ENCODE data around the gene ASB5. TPM values are rescaled to one million over a fixed set of nuclear protein-coding genes. Genes with fewer than 3 reads are reported as not detected.

Gene ASB5
- total and polyA plus RNA-seq, 7 experiments from 2014 or later: not detected

DNA sequence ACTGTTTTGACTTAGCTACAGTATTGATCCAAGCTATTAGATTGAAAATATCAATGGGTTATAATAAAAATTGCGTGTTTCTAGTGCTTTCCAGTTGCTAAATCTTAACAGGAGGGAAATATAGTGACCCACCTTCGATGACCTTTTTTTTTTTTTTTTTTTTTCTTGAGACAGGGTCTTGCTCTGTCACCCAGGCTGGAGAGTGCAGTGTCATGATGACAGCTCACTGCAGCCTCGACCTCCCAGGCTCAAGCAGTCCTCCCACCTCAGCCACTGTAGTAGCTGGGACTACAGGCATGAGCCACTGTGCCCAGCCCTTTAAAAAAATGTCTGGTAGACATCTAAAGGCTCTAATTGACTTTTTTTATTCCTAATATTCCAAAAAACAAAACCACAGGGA, 3.8 kb upstream of the ASB5 start:
- Histone ChIP-seq H3K27ac (ENCODE audit: low read depth, low read length) (no peak overlapping the region), H3K4me3 (ENCODE audit: low read length) (no peak overlapping the region), H3K9me3 (ENCODE audit: control insufficient read depth in 2 of 3, low read length in 3 of 3) (no peaks in the 10 kb centered on the region), H3K4me1 (ENCODE audit: control insufficient read depth in 2 of 2, insufficient read depth in 2 of 2, low read length in 2 of 2) (no peaks in the 10 kb centered on the region), H3K36me3 (ENCODE audit: control insufficient read depth in 2 of 3, insufficient read depth in 3 of 3, low read length in 3 of 3) (no peaks in the 10 kb centered on the region), H3K27me3 (ENCODE audit: control insufficient read depth in 2 of 2, insufficient read depth in 2 of 2, low read length in 2 of 2) (no peaks in the 10 kb centered on the region)
- Mint-ChIP-seq H3K9me3 (no peaks in the 10 kb centered on the region), H3K27ac (no peak overlapping the region), H3K4me3 (no peak overlapping the region), H3K36me3 (no peaks in the 10 kb centered on the region), H3K27me3 (peaks cover 6 to 13% (median 7%) of the 10 kb centered on the region in 5 donors), H3K4me1 (no peaks in the 10 kb centered on the region)
- intact Hi-C loops (cut with micrococcal nuclease): no loop called here
- DNase-seq (no peak), ATAC-seq (no peak)
- CTCF ChIA-PET: no interaction called here
- POLR2A ChIA-PET: no interaction called here

GRCh38 chr4:176271749-176272148, 2.7 kb upstream of the ASB5 start:
- no peak overlapping the region for H3K4me3 Mint-ChIP-seq
- Histone ChIP-seq H3K36me3 (ENCODE audit: control insufficient read depth in 2 of 3, insufficient read depth in 3 of 3, low read length in 3 of 3) (no peaks in the 10 kb centered on the region), H3K27ac (ENCODE audit: low read depth, low read length) (no peak overlapping the region), H3K4me1 (ENCODE audit: control insufficient read depth in 2 of 2, insufficient read depth in 2 of 2, low read length in 2 of 2) (no peaks in the 10 kb centered on the region), H3K9me3 (ENCODE audit: control insufficient read depth in 2 of 3, low read length in 3 of 3) (no peaks in the 10 kb centered on the region), H3K27me3 (ENCODE audit: control insufficient read depth in 2 of 2, insufficient read depth in 2 of 2, low read length in 2 of 2) (no peaks in the 10 kb centered on the region), H3K4me3 (ENCODE audit: low read length) (no peak overlapping the region)
- ChIA-PET CTCF (no interaction called here), POLR2A (no interaction called here)
- H3K27ac Mint-ChIP-seq: no peak overlapping the region
- no peak for ATAC-seq
- no peaks in the 10 kb centered on the region for H3K9me3 Mint-ChIP-seq
- intact Hi-C loops (cut with micrococcal nuclease): no loop called here
- peaks cover 0 to 5% (median 0%) of the 10 kb centered on the region in 5 donors for H3K27me3 Mint-ChIP-seq
- DNase-seq: no peak
- H3K4me1 Mint-ChIP-seq: no peaks in the 10 kb centered on the region
- no peaks in the 10 kb centered on the region for H3K36me3 Mint-ChIP-seq

DNA sequence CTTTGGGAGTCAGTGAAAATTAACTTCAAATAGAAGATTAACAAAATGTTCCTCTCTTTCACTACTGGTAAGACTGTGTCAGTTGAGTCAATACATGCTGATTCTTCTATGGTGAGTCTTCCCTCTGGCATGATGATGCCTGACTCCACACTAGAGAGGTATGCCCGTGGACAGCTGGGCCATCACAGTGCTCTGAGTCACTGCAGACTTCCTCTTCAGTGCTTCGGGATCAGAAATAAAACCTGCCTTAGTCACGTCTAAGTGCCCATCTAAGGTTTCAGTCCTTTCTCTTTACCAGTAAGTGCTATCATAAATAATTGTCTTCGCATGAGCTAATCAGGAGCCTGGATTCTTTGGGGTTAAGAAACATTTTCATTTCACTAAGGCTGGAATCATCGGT, 1.6 kb upstream of the ASB5 start:
- ATAC-seq: no peak
- no peak overlapping the region for H3K27ac Mint-ChIP-seq
- H3K4me3 Mint-ChIP-seq: no peak overlapping the region
- no peaks in the 10 kb centered on the region for H3K36me3 Mint-ChIP-seq
- POLR2A ChIA-PET: no interaction called here
- Histone ChIP-seq H3K36me3 (ENCODE audit: control insufficient read depth in 2 of 3, insufficient read depth in 3 of 3, low read length in 3 of 3) (no peaks in the 10 kb centered on the region), H3K27ac (ENCODE audit: low read depth, low read length) (no peak overlapping the region), H3K4me1 (ENCODE audit: control insufficient read depth in 2 of 2, insufficient read depth in 2 of 2, low read length in 2 of 2) (no peaks in the 10 kb centered on the region), H3K4me3 (ENCODE audit: low read length) (no peak overlapping the region), H3K9me3 (ENCODE audit: control insufficient read depth in 2 of 3, low read length in 3 of 3) (no peaks in the 10 kb centered on the region), H3K27me3 (ENCODE audit: control insufficient read depth in 2 of 2, insufficient read depth in 2 of 2, low read length in 2 of 2) (no peaks in the 10 kb centered on the region)
- no peaks in the 10 kb centered on the region for H3K9me3 Mint-ChIP-seq
- CTCF ChIA-PET: no interaction called here
- DNase-seq: no peak
- no peaks in the 10 kb centered on the region for H3K4me1 Mint-ChIP-seq
- peaks cover 0 to 5% (median 0%) of the 10 kb centered on the region in 5 donors for H3K27me3 Mint-ChIP-seq
- intact Hi-C loops (cut with micrococcal nuclease): no loop called here

DNA sequence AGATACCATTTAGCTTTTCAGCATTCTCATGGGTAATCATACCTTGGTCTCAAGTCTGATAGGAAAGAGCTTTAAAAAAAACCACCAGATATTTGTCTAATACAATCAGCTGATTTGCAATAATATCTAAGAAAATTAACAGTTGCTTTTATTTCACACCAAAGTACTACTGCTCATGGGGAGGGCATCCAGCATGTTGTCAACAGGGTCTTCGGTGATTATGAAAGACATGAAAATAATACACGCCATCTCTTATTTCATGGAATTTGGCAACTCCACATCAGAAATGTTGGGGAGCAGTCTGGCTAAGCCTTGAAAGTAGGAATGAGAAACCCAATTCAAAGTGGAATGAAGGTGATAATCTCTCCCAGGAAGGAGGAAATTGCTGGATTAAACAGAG, 3.0 kb downstream of the ASB5 start:
- H3K4me1 Mint-ChIP-seq: no peaks in the 10 kb centered on the region
- intact Hi-C loops (cut with micrococcal nuclease): no loop called here
- POLR2A ChIA-PET: no interaction called here

DNA sequence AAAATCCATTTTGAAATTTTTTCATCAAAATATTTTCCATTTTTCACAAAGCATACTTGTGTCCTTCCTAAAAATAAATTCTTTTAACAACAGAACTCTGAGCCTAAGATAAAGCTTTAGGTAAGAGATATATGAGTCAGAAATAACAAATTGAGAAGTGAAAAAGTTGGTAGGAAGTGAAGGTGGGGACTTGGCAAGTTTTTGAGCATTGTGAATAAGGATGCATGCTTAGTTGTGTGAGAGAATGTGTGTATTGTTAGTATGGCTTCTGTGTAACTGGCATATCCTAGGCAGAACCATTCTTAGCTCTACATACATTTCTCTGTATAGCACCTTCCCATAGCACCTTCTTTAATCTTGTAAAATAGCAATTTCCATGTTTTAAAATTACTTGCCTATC, 6.8 kb downstream of the ASB5 start:
- Mint-ChIP-seq H3K4me1 (no peaks in the 10 kb centered on the region), H3K27me3 (peaks cover 0 to 12% (median 4%) of the 10 kb centered on the region in 5 donors), H3K4me3 (no peak overlapping the region), H3K27ac (no peak overlapping the region), H3K9me3 (no peaks in the 10 kb centered on the region), H3K36me3 (peaks cover 0 to 6% (median 0%) of the 10 kb centered on the region in 5 donors)
- ChIA-PET POLR2A (no interaction called here), CTCF (no interaction called here)
- Histone ChIP-seq H3K27me3 (ENCODE audit: control insufficient read depth in 2 of 2, insufficient read depth in 2 of 2, low read length in 2 of 2) (no peaks in the 10 kb centered on the region), H3K36me3 (ENCODE audit: control insufficient read depth in 2 of 3, insufficient read depth in 3 of 3, low read length in 3 of 3) (no peaks in the 10 kb centered on the region), H3K4me1 (ENCODE audit: control insufficient read depth in 2 of 2, insufficient read depth in 2 of 2, low read length in 2 of 2) (no peaks in the 10 kb centered on the region), H3K9me3 (ENCODE audit: control insufficient read depth in 2 of 3, low read length in 3 of 3) (no peaks in the 10 kb centered on the region), H3K27ac (ENCODE audit: low read depth, low read length) (no peak overlapping the region), H3K4me3 (ENCODE audit: low read length) (no peak overlapping the region)
- intact Hi-C loops (cut with micrococcal nuclease): no loop called here
- DNase-seq: no peak
- no peak for ATAC-seq

More for the DNA sequence above, 3.0 kb downstream of the ASB5 start:
- Mint-ChIP-seq H3K27ac (no peak overlapping the region), H3K4me3 (no peak overlapping the region), H3K9me3 (no peaks in the 10 kb centered on the region), H3K36me3 (peaks cover 0 to 6% (median 0%) of the 10 kb centered on the region in 5 donors), H3K27me3 (peaks cover 0 to 5% (median 2%) of the 10 kb centered on the region in 5 donors)
- CTCF ChIA-PET: no interaction called here
- Histone ChIP-seq H3K27me3 (ENCODE audit: control insufficient read depth in 2 of 2, insufficient read depth in 2 of 2, low read length in 2 of 2) (no peaks in the 10 kb centered on the region), H3K9me3 (ENCODE audit: control insufficient read depth in 2 of 3, low read length in 3 of 3) (no peaks in the 10 kb centered on the region), H3K36me3 (ENCODE audit: control insufficient read depth in 2 of 3, insufficient read depth in 3 of 3, low read length in 3 of 3) (no peaks in the 10 kb centered on the region), H3K27ac (ENCODE audit: low read depth, low read length) (no peak overlapping the region), H3K4me1 (ENCODE audit: control insufficient read depth in 2 of 2, insufficient read depth in 2 of 2, low read length in 2 of 2) (no peaks in the 10 kb centered on the region), H3K4me3 (ENCODE audit: low read length) (no peak overlapping the region)
- DNase-seq (no peak), ATAC-seq (no peak)

DNA sequence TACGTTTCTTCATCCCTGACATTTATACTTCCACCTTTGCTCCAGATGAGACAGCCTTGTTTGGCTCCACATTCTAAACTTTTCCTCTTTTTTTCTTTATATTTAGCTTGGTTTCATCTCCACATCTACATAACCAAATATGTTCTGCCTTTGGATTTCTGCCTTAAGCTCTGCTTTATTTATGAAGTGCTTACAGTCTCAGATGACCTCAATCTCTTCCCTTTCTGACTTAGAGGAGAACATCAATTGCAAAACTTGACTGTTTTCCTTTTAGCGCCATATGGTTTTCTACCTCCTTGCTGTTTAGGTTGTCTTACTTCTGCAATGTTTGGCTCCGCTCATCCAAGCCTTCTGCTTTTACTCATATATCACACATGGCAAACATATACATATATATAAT, 7.5 kb downstream of the ASB5 start:
- no peaks in the 10 kb centered on the region for H3K4me1 ChIP-seq (ENCODE audit: control insufficient read depth in 2 of 2, insufficient read depth in 2 of 2, low read length in 2 of 2)
- Mint-ChIP-seq H3K36me3 (peaks cover 0 to 6% (median 0%) of the 10 kb centered on the region in 5 donors), H3K4me3 (no peak overlapping the region), H3K27me3 (peaks cover 0 to 18% (median 4%) of the 10 kb centered on the region in 5 donors), H3K9me3 (no peaks in the 10 kb centered on the region), H3K27ac (no peak overlapping the region), H3K4me1 (no peaks in the 10 kb centered on the region)
- H3K27ac ChIP-seq (ENCODE audit: low read depth, low read length): no peak overlapping the region
- H3K27me3 ChIP-seq (ENCODE audit: control insufficient read depth in 2 of 2, insufficient read depth in 2 of 2, low read length in 2 of 2): no peaks in the 10 kb centered on the region
- intact Hi-C loops (cut with micrococcal nuclease): no loop called here
- ChIA-PET POLR2A (no interaction called here), CTCF (no interaction called here)
- no peaks in the 10 kb centered on the region for H3K36me3 ChIP-seq (ENCODE audit: control insufficient read depth in 2 of 3, insufficient read depth in 3 of 3, low read length in 3 of 3)
- H3K9me3 ChIP-seq (ENCODE audit: control insufficient read depth in 2 of 3, low read length in 3 of 3): no peaks in the 10 kb centered on the region
- ATAC-seq: no peak
- no peak overlapping the region for H3K4me3 ChIP-seq (ENCODE audit: low read length)
- DNase-seq: no peak

GRCh38 chr4:176261018-176261417, 8.0 kb downstream of the ASB5 start:
- ChIA-PET CTCF (no interaction called here), POLR2A (no interaction called here)
- Histone ChIP-seq H3K36me3 (ENCODE audit: control insufficient read depth in 2 of 3, insufficient read depth in 3 of 3, low read length in 3 of 3) (no peaks in the 10 kb centered on the region), H3K4me1 (ENCODE audit: control insufficient read depth in 2 of 2, insufficient read depth in 2 of 2, low read length in 2 of 2) (no peaks in the 10 kb centered on the region), H3K27me3 (ENCODE audit: control insufficient read depth in 2 of 2, insufficient read depth in 2 of 2, low read length in 2 of 2) (no peaks in the 10 kb centered on the region), H3K4me3 (ENCODE audit: low read length) (no peak overlapping the region), H3K9me3 (ENCODE audit: control insufficient read depth in 2 of 3, low read length in 3 of 3) (no peaks in the 10 kb centered on the region), H3K27ac (ENCODE audit: low read depth, low read length) (no peak overlapping the region)
- DNase-seq (no peak), ATAC-seq (no peak)
- peaks cover 0 to 6% (median 0%) of the 10 kb centered on the region in 5 donors for H3K36me3 Mint-ChIP-seq
- intact Hi-C loops (cut with micrococcal nuclease): no loop called here
- no peak overlapping the region for H3K4me3 Mint-ChIP-seq
- peaks cover 0 to 18% (median 4%) of the 10 kb centered on the region in 5 donors for H3K27me3 Mint-ChIP-seq
- H3K4me1 Mint-ChIP-seq: no peaks in the 10 kb centered on the region
- H3K27ac Mint-ChIP-seq: no peak overlapping the region
- H3K9me3 Mint-ChIP-seq: no peaks in the 10 kb centered on the region
